A204.1 (cell line): ENCODE measurements around the gene PDILT.
"Not testable (repeated sequence)": the region's sequence is repeated elsewhere in the genome, so short reads cannot be mapped to it uniquely, and the experiment has no call there.

Experiments used
- FAIRE-seq: peaks from 2 replicates; lab custom pipeline; 2012; peaks lifted over from hg19 to GRCh38; lab: Jason Lieb, UNC

Gene PDILT, protein sequence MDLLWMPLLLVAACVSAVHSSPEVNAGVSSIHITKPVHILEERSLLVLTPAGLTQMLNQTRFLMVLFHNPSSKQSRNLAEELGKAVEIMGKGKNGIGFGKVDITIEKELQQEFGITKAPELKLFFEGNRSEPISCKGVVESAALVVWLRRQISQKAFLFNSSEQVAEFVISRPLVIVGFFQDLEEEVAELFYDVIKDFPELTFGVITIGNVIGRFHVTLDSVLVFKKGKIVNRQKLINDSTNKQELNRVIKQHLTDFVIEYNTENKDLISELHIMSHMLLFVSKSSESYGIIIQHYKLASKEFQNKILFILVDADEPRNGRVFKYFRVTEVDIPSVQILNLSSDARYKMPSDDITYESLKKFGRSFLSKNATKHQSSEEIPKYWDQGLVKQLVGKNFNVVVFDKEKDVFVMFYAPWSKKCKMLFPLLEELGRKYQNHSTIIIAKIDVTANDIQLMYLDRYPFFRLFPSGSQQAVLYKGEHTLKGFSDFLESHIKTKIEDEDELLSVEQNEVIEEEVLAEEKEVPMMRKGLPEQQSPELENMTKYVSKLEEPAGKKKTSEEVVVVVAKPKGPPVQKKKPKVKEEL

DNA sequence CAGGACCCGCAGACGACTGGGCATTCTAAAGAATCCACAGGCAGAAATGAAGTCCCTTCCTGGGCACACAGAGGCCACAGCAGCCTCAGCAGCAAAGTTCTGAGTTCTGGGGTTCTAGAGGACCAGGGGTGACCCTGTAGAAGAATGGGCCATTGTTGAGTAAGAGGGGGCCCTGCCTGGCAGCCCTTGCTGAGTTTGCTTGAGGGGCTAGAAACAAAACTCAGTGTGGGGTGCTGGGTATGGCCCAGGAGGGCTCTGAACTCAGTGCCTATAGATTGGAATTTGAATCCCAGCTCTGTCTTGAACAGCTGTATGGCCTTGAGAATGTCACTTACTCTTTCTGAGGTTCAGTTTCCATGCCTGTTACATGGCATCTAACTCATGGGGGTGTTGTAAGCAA lies at the start of gene PDILT:
Gene PDILT, minus strand, starts transcription at position 101 of the 400 bp plus-strand sequence. CDS start 5,437 bp downstream, outside the sequence.
- FAIRE-seq, result no peak

DNA sequence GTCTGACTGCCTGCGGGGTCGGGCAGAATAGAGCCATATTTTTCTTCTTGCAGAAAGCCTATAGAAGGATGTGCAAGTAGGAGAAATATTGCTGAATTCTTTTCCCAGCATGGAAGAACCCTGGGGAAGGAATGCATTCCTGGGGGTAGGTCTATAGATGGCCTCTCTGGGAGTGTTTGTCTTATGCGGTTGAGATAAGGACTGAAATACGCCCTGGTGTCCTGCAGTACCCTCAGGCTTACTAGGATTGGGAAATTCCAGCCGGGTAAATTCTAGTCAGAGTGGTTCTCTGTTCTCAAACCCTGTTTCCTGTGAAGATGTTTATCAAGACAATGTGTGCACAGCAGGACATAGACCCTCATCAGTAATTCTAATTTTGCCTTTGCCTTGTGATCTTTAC lies 49.1 kb upstream of the PDILT start:
- FAIRE-seq, result not testable (repeated sequence)

DNA sequence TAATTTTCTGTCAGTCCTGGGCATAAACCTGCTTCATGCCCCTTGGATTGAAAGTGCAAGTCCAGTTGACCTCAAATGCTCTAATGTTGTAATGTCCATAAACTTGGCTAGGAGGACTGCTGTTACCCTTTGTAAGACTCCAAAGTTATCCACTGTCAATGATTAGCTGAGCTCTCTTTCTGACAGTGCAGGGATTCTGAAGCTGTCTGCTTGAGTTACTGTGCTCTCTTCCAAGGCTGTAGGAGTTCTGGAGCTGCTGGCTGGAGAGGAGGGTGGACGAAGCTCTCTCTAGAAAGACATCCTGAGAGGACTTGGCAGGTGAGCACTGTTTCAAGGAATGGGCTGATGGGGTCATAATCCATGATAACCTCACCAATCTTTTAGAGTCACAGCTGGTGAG lies 46.8 kb upstream of the PDILT start, which contains the start of gene ACSM2A:
Gene ACSM2A, plus strand, starts transcription at position 158 of the 400 bp plus-strand sequence. CDS start 8,594 bp downstream, outside the sequence.
- not testable (repeated sequence) for FAIRE-seq

DNA sequence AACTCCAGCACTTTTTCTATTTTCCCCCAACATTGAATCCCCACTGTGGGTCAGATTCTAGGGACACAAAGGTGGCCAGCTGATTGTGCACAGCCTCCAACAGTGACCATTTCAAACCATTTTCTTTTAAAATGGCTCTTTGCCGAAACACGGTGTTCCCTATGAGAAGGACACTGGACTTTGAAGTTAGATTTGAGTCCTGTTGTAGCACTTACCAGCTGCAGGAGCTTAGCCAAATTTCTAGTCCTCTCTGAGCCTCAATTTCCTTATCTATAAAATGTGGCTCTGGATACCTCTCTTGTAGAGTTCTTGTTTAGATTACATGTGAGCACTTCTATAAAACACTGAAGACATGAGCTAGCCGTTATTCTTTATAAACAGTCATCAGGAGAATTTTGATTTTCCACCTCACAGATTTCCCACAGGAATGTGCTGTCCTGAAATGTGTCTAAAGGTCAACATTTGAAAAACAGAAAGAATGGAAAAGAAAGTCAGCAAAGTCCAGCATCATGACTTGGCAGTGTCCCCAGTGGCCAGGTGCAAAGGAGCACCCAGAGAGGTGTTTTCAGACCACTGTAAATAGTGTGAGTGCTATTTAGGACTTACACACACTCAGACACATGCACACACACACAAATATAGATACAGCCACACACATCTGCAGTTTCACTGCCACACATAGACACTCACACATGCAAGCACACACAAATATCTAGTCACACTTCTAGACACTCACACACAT lies 42.3 kb upstream of the PDILT start:
- not testable (repeated sequence) for FAIRE-seq

DNA sequence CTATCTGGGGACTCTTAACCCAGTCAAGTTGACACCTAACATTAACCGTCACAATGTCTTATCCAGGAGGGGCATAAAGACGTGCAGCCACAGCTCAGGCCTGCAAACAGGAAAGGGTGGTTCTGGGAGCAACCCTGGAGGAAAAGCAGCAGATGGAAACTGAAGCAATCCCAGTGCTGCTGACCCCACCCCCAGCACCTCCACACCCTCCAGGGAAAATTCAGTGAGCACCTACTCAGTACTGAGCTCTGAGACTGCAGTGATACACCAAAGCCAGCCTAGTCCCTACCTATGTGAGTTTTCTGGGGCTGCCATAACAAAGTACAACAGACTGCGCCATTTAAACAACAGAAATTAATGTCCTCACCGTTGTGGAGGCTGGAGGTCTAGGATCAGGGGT lies 37.3 kb upstream of the PDILT start:
- FAIRE-seq, result not testable (repeated sequence)

DNA sequence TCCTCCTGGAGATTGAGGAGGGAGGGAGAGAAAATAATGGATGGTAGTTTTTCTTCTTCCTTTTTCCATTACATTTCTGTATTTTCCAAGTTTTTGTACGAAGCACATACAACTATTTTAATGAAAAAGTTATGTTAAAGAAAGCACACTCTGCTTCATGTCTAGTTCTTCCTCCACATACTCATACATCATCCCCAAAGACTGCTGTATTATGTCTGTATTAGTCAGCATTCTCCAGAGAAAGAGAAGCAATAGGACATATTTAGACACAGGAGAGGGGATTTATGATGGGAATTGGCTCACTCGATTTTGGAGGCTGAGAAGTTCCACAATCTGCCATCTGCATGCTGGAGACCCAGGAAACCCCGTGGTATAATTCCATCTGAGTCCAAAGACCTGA lies 36.7 kb upstream of the PDILT start:
- no peak for FAIRE-seq

DNA sequence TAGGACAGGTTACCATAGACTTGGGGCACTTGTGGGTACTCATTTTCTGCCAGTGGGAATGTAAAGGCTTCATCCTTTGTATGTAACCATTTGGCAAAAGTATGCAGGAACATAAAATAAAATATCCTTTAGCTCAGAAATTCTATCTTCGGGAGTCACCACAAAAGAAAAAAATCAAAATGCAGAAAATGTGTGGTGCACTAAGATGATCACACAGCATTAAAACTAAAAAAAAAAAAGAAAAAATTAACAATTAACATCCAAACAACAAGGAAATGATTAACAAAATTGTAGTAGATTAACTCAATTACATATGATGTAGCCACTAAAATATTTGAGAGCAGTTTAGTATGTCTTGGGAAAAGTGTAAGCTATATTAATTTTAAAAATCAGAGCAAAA lies 36.2 kb upstream of the PDILT start:
- FAIRE-seq, result not testable (repeated sequence)

DNA sequence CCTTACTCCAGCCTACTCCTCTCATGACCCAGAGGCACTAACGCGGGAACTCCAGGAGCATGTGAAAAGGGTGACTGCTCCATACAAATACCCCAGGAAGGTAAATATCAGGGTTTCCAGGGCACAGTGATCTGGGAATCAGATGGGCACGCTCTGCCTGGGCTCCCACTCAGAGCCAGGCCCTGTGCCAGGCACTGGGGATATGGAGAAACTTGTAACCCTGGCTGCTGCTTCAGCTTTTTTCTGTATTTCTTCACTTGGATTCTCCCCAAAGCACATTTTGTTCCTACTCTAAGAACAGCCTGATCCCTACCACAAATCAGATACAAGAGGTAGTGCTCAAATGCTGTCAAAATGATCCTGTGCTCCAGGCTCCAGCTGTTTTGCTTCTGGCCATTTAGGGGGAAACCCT lies 35.3 kb upstream of the PDILT start:
- FAIRE-seq, result not testable (repeated sequence)

DNA sequence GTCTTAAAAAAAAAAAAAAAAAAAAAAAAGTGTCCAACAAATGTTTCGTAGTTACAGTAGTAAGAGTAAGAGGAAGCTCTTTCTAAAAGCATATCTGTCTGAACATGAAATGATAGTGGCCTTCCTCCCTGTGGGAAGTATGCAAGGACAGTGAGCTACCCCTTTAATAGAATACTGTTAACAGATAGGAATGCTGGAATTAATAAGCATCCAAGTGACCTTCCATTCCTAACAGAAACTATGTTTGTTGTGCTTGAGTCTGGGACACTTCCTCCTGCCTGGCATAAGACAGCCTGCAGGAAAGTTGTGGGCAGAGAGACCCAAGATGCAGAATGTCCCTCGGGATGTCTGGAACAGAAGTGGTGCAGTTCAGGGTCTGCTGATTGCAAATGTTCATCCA lies 34.4 kb upstream of the PDILT start:
- FAIRE-seq, result not testable (repeated sequence)

DNA sequence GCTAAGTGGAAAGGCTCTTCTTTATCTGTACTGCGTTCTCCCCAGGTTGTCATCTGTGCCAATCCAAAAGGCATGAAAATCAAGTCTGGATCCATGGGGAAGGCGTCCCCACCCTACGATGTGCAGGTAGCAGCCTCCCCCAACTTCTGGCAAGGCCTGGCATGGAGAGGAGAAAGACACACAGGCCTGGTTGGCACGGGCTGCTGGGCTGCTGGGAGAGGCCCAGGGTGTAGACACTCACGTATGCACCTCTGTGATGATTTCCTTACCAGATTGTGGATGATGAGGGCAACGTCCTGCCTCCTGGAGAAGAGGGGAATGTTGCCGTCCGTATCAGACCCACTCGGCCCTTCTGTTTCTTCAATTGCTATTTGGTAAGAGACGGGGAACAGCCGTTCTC lies 26.4 kb upstream of the PDILT start:
- FAIRE-seq, result no peak

DNA sequence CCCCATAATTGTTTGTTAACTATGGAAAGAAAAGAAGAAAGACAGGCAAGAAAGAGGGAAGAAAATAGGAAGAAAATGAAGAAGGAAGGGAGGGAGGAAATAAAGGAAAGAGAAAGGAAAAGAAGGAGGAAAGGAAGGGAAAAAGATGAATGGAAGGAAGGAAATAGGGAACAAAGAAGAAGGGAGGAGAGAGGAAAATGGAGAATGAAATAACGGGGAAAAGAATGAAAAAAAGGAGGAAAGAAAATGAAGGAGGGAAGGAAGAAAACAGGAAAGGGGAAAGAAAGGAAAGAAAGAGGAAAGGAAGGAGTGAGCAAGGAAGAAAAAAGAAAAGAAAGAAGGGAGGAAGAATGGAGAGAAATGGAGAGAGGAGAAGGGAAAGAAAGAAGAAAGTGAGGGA lies 25.9 kb upstream of the PDILT start:
- FAIRE-seq, result not testable (repeated sequence)

DNA sequence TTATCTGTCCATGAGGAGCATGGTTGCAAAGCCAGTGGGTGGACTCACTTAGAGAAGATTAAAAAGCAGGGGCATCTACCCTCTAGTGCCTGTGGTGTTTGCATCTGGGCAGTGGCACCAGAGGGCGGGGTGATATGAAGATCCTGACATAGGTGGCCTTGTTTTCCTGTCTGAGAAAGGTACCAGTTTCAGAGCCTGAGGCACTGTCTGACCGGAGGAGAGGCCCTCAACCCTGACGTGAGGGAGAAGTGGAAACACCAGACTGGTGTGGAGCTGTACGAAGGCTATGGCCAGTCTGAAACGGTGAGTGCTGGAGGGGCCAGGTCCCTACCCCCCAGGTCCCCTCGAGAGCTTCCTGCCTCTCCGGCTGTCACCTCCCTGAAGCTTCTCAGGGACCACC lies 25.0 kb upstream of the PDILT start:
- not testable (repeated sequence) for FAIRE-seq

DNA sequence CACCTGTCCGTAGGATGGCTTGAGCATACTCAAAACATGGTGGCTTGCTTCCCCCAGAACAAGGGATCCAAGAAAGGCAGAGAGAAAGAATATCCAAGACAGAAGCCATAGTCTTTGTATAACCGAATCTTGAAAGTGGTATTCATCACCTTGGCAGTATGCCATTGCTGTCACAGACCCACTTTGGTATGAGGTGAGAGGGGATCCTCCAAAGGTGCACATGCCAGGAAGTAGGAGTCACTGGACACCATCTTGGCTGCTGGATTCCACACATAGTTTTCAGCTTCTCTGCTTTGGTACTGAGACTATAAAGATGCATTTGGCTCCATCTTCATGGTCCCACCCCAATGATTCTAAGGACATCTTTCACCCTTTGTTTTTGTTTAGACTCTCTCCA lies 22.9 kb upstream of the PDILT start:
- FAIRE-seq, result not testable (repeated sequence)

DNA sequence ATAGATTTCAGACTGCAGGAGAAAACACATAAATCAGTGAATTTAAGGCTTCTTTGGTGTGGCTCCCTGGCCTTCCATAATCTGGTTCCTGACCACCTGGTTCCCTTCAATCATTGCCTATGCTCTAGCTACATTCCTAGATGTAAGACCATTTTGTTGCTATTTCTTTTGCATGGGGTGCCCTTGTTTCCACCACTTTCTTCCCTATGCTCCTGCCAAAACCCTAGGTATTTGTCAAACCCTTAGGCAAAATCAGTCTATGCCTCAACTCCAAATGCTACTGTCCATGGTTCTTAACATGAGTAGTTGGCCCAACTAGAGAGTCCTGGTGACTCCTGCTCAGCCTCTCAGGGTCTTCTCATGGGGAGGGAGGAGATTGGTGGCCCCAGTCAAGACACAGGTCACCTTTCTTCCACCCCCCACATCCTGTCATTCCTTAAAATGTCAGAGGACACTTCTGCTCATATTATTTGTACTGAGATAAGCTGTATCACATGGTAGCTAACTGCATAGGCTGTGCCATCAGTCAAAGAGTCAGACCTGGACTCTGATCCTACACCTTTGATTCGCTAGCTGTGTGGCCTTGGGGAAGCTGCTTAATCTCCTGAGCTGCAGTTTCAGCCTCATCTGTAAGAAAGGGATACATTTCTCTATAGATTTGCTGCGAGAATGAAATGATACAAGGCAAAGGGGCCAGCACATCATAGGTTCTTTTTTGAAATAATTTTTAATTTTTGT lies 19.8 kb upstream of the PDILT start:
- FAIRE-seq, result no peak

DNA sequence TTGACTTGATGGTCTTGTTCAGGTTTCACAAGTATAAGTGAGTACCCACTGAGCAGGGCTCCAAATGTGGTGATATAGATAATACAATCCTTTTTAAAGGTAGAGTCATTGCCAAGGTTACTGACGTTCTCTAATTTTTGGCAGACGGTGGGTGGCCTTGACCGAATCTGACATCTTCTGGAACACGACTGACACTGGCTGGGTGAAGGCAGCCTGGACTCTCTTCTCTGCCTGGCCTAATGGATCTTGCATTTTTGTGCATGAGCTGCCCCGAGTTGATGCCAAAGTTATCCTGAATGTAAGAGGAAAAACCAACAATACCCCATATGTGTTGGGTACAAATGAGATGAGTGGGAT lies 19.2 kb upstream of the PDILT start:
- not testable (repeated sequence) for FAIRE-seq

DNA sequence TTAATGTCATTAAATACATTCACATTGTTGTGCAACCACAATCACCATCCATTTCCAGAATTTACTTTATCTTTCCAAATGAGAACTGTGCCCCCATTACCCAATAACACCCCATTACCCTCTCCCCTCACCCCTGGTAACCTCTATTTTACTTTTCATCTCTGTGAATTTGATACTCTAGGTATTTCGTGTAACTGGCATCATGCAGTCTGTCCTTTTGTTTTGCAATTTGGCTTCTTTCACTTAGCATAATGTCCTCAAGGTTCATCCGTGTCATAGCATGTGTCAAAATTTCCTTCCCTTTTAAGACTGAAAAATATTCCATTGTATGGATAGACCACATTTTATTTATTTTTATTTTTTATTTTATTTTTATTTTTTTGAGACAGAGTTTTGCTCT lies 17.2 kb upstream of the PDILT start:
- FAIRE-seq, result not testable (repeated sequence)

DNA sequence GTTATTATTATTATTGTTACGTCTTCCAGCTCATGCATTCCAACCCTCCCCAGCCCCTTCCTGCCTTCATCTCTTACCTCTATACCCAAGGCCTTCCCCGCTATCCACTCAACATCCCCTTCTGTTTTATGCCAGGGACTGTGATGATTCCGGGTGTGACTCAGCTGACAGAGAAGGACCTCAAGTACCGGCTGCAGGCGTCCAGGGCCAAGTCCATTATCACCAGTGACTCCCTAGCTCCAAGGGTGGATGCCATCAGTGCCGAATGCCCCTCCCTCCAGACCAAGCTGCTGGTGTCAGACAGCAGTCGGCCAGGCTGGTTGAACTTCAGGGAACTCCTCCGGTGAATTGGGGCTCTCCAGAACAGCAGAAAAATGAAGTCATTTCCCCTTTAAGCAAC lies 14.6 kb upstream of the PDILT start:
- not testable (repeated sequence) for FAIRE-seq

DNA sequence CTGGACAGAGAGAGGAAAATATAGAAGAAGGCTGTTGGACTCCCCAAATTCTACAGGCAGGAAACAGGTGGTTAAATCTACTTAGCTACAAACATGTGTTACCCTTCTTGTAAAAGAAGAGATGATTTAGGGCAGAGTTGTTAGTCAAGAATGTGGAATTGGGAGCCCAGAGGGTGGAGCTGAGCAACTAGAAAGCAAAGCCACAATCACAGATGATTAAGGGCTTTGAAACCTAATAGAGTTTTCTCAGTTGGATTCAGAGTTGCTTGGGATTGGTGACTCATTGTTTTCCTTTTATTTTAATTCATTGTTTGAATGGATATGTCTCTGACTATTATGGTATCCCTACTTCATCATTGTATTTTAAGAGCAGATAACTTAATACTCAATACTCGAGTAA lies 11.0 kb upstream of the PDILT start:
- no peak for FAIRE-seq

DNA sequence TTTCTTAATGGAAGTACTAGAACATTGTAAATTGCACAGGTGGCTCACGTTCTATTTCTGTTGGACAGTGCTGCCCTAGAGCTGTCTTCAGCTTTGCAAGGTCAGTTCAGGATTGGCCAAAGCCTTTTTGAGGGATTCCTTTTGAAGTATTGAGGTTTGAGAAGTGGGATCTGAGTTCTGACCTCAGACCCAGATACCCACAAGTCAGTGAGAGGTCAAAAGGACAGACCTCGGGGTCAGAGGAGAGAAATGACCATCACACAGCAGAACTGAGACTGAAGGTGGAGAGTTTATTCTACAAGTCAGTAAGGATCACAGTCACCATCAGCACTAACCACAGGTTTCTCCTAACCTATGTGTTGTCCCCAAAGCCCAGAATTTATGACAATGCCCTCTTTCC lies 6.5 kb upstream of the PDILT start:
- no peak for FAIRE-seq

DNA sequence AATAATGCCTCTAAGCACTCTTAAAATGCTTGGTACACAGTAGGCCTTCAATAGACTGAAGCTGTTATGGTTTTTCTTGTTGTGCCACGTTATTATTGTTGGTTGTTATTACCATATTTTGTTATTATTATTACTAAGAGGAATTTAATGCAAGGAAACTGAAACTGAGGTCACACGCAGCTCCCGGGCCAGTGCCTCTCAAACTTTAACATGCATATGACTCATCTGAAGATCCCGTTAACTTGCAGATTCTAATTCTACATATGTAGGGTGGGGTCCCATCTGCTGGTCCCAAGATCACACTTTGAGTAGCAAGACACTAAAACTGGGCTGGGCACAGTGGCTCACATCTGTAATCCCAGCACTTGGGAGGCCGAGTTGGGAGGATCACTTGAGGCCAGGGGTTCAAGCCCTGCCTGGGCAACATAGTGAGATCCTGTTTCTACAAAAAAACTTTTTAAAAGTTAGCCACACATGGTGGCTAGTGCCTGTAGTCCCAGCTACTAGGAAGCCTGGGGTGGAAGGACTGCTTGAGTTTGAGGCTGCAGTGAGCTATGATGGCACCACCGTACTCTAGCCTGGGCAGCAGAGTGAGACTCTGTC lies 5.7 kb upstream of the PDILT start:
- FAIRE-seq, result no peak

DNA sequence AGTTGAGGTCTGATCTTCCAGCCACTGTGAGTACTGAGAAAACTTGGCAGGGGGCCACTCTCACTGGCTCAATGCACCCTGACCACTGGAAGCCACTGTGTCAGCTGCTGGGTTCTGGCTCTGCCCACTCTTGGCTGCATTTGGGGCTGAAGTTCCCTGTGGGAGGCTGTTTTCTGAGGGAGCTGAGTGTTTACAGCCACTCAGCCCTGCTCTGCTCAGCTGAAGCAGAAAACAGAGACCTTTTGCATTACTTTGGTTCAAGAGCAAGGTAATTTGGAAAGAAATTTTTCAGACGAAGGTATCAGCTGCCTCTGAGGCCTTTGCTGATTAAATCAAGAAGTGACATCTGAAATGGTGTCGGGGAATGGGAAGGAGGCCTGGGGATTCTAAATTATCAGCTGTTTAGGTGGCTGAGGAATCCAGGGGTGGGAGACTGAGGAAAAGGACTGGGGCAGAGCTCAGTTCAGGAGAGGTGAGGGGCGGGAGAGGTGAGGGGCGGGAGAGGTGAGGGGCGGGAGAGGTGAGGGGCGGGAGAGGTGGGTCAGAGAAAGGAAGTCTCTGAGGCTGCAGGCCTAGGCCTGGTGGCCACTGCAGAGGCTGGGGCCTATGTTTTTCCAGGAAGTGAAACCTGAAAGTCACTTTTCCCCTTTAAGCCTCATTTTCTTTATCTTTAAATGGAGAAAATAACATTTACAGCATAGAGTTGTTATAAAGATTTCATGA lies 5.0 kb upstream of the PDILT start, which contains the start of gene ACSM5:
Gene ACSM5, plus strand, starts transcription at position 137 of the 723 bp plus-strand sequence. CDS start 1,951 bp downstream, outside the sequence.
- no peak for FAIRE-seq
